NCI-H2107 treated with DMSO at 0.1 percent for 48 hours (cell line): ENCODE data around the gene SGF29.
"Not testable (repeated sequence)": the region's sequence is repeated elsewhere in the genome, so short reads cannot be mapped to it uniquely, and the experiment has no call there.

Experiments
- DNase-seq: peaks from one replicate; lab custom pipeline; 2025; ENCODE audit not compliant: unreplicated experiment; lab: John Stamatoyannopoulos, UW

SGF29 gene

GRCh38 chr16:28609631-28610594 is 56.2 kb downstream of the SGF29 start, which contains the start of gene SULT1A1:
TSS of gene SULT1A1 (minus strand) at chr16:28610044. CDS start at chr16:28608855, 1,189 bp downstream.
- no peak for DNase-seq

- no peak for DNase-seq
These were observed 57.0 kb downstream of the SGF29 start for GRCh38 chr16:28610595-28611191.

- not testable (repeated sequence) for DNase-seq
These were observed 58.9 kb downstream of the SGF29 start for GRCh38 chr16:28612359-28613280.

DNA sequence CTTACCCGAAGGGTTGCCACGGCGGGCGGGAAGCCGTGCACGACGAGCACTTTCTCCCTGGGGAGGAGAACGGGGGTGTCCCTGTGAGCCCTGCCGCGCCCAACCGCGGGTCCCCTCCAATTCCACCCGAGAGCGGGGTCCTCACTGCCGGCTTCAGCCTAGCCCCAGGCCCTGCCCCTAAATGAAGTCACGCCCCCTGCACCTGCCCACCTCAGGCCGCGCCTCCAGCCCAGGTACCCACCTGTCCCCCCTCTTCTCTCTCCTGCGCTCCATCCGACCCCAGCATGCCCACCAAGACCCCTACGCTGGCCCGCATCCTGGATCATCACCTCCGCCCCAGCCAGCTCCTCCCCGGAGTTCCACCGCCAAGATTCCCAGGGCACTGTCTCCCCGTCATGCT is 60.2 kb downstream of the SGF29 start:
- DNase-seq = not testable (repeated sequence)

- DNase-seq = not testable (repeated sequence)
These were observed 60.8 kb downstream of the SGF29 start for GRCh38 chr16:28614561-28614960.

- DNase-seq = not testable (repeated sequence)
These were observed 61.9 kb downstream of the SGF29 start for GRCh38 chr16:28615486-28616223.

DNA sequence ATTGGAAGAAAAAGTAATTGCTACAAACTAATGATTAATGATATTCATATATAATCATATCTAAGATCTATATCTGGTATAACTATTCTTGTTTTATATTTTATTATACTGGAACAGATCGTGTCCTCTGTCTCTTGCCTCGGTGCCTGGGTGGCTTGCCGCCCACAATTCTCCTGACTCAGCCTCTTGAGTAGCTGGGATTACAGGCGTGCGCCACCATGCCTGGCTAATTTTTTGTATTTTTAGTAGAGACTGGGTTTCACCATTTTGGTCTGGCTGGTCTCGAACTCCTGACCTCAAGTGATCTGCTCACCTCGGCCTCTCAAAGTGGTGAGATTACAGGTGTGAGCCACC is 62.5 kb downstream of the SGF29 start:
- DNase-seq = not testable (repeated sequence)

GRCh38 chr16:28616636-28617035 is 62.9 kb downstream of the SGF29 start:
- no peak for DNase-seq

DNA sequence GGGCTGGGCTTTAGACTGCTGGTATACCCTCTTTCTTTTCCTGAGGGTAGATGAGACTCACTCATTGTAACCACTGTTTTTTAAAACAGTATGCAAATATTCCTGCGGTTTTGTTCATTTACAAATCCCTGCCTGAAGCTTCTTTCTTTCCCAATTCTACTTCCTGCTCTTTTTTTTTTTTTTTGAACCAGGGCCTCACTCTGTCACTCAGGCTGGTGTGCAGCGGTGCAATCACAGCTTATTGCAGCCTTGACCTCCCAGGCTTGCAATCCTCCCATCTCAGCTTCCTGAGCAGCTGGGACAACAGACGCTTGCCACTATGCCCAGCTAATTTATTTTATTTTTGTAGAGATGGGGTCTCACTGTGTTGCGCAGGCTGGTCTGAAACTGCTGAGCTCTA is 64.2 kb downstream of the SGF29 start:
- DNase-seq = peak; percentile 32

GRCh38 chr16:28620316-28620715 is 66.6 kb downstream of the SGF29 start:
- DNase-seq = not testable (repeated sequence)

GRCh38 chr16:28621481-28622155 is 67.9 kb downstream of the SGF29 start:
- no peak for DNase-seq

DNA sequence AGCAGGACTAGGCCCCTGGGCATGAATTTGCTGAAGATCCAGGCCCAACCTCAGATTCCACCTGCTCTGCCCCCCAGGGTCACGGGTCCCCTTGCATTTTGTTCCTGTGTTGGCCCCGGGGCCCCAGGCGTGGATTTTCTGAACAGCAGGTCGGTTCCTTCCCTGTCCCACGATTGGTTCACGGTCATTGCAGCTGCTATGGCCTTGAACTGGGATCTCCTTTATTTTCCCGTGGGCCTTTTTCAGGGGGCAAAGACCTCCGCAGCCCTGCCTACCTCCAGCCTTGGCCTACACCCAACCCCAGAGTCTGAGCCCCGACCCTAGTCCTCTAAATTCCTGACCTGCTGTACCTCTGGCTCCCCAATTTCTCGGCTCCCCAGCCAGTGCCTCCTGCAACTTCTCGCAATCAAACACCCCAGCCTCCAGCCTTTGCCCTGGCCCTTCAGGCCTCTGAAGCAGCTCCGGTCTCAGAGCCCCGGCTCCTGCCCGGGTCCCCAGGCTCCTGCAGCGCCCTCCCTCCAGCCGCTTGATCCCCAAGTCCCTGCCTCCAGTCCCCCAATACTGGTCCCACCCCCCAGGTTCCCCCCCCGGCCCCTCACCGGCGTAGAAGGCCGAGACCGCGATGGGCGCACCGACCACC is 68.9 kb downstream of the SGF29 start:
- DNase-seq = not testable (repeated sequence)

GRCh38 chr16:28623172-28623711 is 69.5 kb downstream of the SGF29 start:
- DNase-seq = peak; percentile 62

DNA sequence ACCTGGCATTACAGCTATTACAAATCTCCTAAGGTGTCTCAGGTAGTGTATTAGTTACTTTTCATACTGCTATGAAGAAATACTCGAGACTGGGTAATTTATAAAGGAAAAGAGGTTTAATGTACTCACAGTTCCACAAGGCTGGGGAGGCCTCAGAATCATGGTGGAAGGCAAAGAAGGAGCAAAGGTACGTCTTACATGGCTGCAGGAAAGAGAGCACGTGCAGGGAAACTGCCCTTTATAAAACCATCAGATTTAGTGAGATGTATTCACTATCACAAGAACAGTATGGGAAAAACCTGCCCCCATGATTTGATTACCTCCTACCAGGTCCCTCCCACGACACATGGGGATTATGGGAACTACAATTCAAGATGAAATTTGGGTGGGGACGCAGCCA is 77.2 kb downstream of the SGF29 start:
- not testable (repeated sequence) for DNase-seq

GRCh38 chr16:28636093-28636823 is 82.5 kb downstream of the SGF29 start:
- not testable (repeated sequence) for DNase-seq

DNA sequence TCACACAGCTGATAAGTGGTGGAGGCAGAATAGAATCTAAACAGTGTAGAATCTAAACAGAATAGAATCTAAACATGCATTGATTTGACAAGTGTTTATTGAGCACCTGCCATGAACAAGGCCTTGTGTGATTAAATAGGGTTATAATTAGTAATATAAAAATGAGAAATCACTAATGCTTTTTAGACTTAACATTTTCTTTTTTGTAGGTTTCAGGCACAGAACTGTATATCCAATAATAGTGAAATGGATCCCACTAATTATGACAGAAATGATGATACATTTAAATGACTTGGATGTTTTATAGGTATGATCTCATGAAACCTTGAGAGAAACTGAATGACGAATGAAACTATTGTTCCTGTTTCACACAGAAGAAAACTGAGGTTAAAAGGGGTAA is 84.0 kb downstream of the SGF29 start, which contains the start of gene NPIPB8:
NPIPB8 (plus strand) TSS at position 301 of the 400 bp plus-strand sequence. CDS start 296 bp downstream, outside the sequence.
- not testable (repeated sequence) for DNase-seq

- not testable (repeated sequence) for DNase-seq
These were observed 84.6 kb downstream of the SGF29 start for GRCh38 chr16:28638359-28638758.

- DNase-seq = not testable (repeated sequence)
These were observed 86.2 kb downstream of the SGF29 start for GRCh38 chr16:28639959-28640358.
